T-helper 1 cell treated with Interleukin-12 subunit alpha and Interleukin-12 subunit beta and Interleukin-4 antibody, amounts not matched to agents 30 μg/mL and 1 μg/mL, for 36 hours (primary cell): ENCODE data around the gene ZNRF3.
"Not testable (repeated sequence)": the region's sequence is repeated elsewhere in the genome, so short reads cannot be mapped to it uniquely, and the experiment has no call there.

Source experiments
- H3K27ac Mint-ChIP-seq: one replicate; pipeline ENCODE4 v1.8.0; 2021; ENCODE audit warnings: mild to moderate bottlenecking, mixed read lengths
- H3K27me3 Mint-ChIP-seq: one replicate; pipeline ENCODE4 v1.8.0; 2021; ENCODE audit warnings: low read depth, mixed read lengths
- H3K36me3 Mint-ChIP-seq: one replicate; pipeline ENCODE4 v1.8.0; 2021; ENCODE audit warnings: low read depth, mixed read lengths
- H3K4me1 Mint-ChIP-seq: one replicate; pipeline ENCODE4 v1.8.0; 2021; ENCODE audit warnings: low read depth, mixed read lengths
- H3K4me3 Mint-ChIP-seq: one replicate; pipeline ENCODE4 v1.8.0; 2021; ENCODE audit warnings: mild to moderate bottlenecking, moderate library complexity, mixed read lengths
- H3K9me3 Mint-ChIP-seq: one replicate; pipeline ENCODE4 v1.8.0; 2021; ENCODE audit warnings: mixed read lengths

The ZNRF3 gene

GRCh38 chr22:28940441-28940840 is 57.1 kb downstream of the ZNRF3 start:
- H3K27me3 Mint-ChIP-seq, result peaks cover 74% of the 10 kb centered on the region
- H3K4me1 Mint-ChIP-seq, result no peaks in the 10 kb centered on the region
- no peaks in the 10 kb centered on the region for H3K9me3 Mint-ChIP-seq
- H3K36me3 Mint-ChIP-seq, result no peaks in the 10 kb centered on the region
- no peak overlapping the region for H3K4me3 Mint-ChIP-seq
- H3K27ac Mint-ChIP-seq, result no peak overlapping the region

DNA sequence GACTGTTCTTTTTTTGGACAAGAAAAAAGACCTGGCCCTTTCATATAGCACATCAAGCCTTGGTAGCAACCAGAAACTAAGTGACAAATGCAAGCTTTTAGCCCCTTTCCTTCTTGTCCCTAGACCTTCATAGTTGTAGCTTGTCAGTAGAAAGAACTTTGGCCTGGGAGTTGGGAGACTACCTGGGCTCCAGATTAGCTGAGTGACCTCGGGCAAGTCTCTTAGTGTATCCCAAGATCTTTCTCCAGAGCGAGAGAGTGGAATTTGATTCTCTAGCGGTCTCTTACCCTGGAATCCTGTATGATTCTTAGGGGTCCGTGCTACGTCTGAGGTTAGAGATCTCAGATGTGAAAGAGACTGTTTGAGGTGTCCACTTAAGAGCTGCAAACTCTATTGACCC is 59.0 kb downstream of the ZNRF3 start:
- Mint-ChIP-seq H3K4me1 (no peaks in the 10 kb centered on the region), H3K27ac (no peak overlapping the region), H3K36me3 (peaks cover 4% of the 10 kb centered on the region), H3K4me3 (no peak overlapping the region), H3K27me3 (peaks cover 81% of the 10 kb centered on the region), H3K9me3 (peaks cover 16% of the 10 kb centered on the region)

DNA sequence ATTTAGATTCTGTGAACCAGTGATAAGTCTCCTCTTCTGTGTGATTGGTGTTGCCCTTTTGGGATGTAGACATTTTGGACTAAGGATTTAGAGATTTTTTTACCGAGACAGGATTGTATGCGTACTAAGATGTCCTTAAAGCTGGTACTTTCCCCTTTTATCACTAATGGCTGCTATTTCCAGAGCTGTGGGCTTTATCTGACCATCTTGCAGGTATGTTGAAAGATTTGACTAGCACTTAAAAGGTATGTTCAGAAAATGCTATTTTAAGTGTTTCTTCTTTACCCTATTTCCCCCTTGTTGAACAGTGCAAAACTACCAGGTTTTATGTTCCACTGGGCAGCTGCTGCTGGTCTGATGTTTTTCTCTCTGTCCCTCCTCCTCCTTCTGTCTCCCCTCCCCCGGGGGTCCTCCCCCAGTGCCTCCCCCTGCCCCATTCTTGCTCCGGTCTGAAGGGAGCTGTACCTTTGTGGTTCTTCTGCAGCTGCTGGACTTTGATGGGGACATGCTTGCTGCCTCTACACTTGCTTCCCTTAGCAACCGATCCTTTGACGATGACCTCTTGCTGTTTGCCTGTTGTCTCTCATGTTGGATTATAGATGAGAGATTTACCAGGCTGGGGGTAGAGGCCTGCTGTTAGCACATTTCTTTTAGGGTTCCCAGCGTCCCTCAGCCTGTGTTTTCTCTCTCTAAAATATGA is 59.6 kb downstream of the ZNRF3 start:
- no peak overlapping the region for H3K4me3 Mint-ChIP-seq
- H3K9me3 Mint-ChIP-seq, result peaks cover 19% of the 10 kb centered on the region
- H3K4me1 Mint-ChIP-seq, result no peaks in the 10 kb centered on the region
- H3K36me3 Mint-ChIP-seq, result peaks cover 4% of the 10 kb centered on the region
- peaks cover 79% of the 10 kb centered on the region for H3K27me3 Mint-ChIP-seq
- no peak overlapping the region for H3K27ac Mint-ChIP-seq

DNA sequence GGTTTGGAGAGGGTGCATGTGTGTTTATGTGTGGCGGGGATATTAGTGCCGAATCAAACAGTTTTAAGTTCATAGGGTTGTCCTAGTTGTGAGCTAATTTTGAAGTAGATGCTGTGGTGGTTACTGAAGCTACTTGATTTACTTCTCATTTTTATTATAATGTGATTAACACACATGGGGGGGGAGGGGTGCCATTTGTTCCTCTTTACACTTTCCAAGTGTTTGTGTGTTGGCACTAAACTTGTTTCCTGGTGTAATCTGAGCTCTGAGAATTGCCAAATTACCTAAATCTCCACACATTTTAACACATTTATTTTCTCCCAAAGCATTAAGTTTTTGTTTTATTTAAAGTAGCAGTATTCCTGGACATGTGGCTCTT is 60.1 kb downstream of the ZNRF3 start:
- Mint-ChIP-seq H3K36me3 (peaks cover 4% of the 10 kb centered on the region), H3K27me3 (peaks cover 78% of the 10 kb centered on the region), H3K27ac (no peak overlapping the region), H3K4me3 (no peak overlapping the region), H3K4me1 (no peaks in the 10 kb centered on the region), H3K9me3 (peaks cover 21% of the 10 kb centered on the region)

DNA sequence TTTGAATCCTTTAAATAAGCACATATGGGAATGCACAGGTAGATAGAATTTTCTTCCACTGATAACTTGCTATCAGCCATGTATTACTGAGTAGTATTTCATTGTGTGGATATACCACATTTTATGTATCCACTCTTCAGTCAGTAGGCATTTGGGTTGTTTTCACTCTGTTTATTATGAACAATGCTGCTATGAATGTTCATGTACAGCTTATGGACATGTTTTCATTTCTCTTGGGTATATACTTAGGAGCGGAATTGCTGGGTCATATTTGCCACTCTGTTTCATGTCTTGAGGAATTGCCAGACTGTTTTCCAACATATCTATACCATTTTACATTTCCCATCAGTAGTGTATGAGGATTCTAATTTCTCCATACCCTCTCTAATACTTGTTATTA is 63.8 kb downstream of the ZNRF3 start:
- Mint-ChIP-seq H3K4me3 (no peak overlapping the region), H3K27me3 (peaks cover 80% of the 10 kb centered on the region), H3K27ac (no peak overlapping the region), H3K9me3 (peaks cover 22% of the 10 kb centered on the region), H3K4me1 (no peaks in the 10 kb centered on the region), H3K36me3 (peaks cover 4% of the 10 kb centered on the region)

DNA sequence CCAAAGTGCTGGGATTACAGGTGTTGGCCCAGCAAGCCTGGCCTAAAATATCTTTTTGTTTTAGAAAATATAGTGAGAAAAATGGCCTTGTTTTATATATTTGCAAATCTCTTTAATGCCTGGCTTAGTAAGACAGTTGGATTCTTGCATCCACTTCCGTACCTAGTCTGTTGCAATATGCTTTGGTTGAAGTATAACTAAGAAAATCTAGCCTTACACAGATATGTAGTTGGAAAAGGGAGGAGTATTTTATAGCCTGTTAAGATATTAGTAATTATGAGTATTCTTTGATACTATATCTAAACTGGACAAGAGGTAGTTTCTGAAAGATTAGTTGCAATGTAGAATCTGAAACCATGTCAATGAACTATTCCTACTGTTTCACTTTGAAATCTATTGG is 65.1 kb downstream of the ZNRF3 start:
- H3K27me3 Mint-ChIP-seq, result peaks cover 82% of the 10 kb centered on the region
- peaks cover 4% of the 10 kb centered on the region for H3K36me3 Mint-ChIP-seq
- H3K9me3 Mint-ChIP-seq, result peaks cover 22% of the 10 kb centered on the region
- no peak overlapping the region for H3K27ac Mint-ChIP-seq
- no peak overlapping the region for H3K4me3 Mint-ChIP-seq
- no peaks in the 10 kb centered on the region for H3K4me1 Mint-ChIP-seq

GRCh38 chr22:28948860-28949551 is 65.6 kb downstream of the ZNRF3 start:
- not testable (repeated sequence) for H3K4me3 Mint-ChIP-seq, H3K4me1 Mint-ChIP-seq, H3K27ac Mint-ChIP-seq, H3K36me3 Mint-ChIP-seq
- peaks cover 22% of the 10 kb centered on the region for H3K9me3 Mint-ChIP-seq
- H3K27me3 Mint-ChIP-seq, result peaks cover 82% of the 10 kb centered on the region

- peaks cover 4% of the 10 kb centered on the region for H3K36me3 Mint-ChIP-seq
- H3K9me3 Mint-ChIP-seq, result peaks cover 22% of the 10 kb centered on the region
- H3K4me1 Mint-ChIP-seq, result no peaks in the 10 kb centered on the region
- H3K27me3 Mint-ChIP-seq, result peaks cover 88% of the 10 kb centered on the region
- no peak overlapping the region for H3K4me3 Mint-ChIP-seq
- no peak overlapping the region for H3K27ac Mint-ChIP-seq
These were observed 66.4 kb downstream of the ZNRF3 start for GRCh38 chr22:28949788-28950187.

GRCh38 chr22:28950617-28951411 is 67.4 kb downstream of the ZNRF3 start:
- peaks cover 22% of the 10 kb centered on the region for H3K9me3 Mint-ChIP-seq
- peaks cover 90% of the 10 kb centered on the region for H3K27me3 Mint-ChIP-seq
- H3K36me3 Mint-ChIP-seq, result peaks cover 4% of the 10 kb centered on the region
- H3K4me3 Mint-ChIP-seq, result no peak overlapping the region
- peaks cover 5% of the 10 kb centered on the region for H3K4me1 Mint-ChIP-seq
- no peak overlapping the region for H3K27ac Mint-ChIP-seq

GRCh38 chr22:28951530-28951929 is 68.2 kb downstream of the ZNRF3 start:
- H3K9me3 Mint-ChIP-seq, result peaks cover 15% of the 10 kb centered on the region
- peaks cover 11% of the 10 kb centered on the region for H3K4me1 Mint-ChIP-seq
- peaks cover 4% of the 10 kb centered on the region for H3K36me3 Mint-ChIP-seq
- no peak overlapping the region for H3K4me3 Mint-ChIP-seq
- H3K27me3 Mint-ChIP-seq, result peaks cover 90% of the 10 kb centered on the region
- no peak overlapping the region for H3K27ac Mint-ChIP-seq

DNA sequence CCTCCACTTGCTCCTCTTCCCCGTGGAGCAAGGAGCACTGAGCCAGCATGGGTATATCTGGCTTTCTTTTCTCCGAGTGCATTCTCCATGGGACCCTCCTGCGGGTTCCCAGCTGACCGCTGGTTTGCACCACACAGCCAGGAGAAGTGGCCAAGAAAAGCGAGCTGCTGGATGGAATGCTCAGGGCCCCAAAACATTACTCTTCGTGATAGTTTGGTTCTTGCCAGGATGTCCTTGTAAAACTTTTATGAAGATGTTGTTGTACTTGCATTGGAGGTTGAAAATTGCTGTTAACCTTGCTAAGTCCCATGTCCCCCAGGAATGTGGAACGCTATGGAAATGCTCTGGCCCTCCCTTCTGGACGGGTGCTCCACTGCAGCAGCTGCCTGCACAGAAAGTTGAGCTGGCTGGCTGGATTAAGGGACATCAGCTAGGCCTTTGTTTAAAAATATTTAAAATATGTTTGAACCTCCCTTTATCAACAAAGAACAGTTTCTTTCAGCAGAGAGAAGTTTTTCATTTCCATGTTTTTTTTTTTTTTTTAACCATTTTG is 68.7 kb downstream of the ZNRF3 start:
- H3K4me3 Mint-ChIP-seq, result no peak overlapping the region
- peaks cover 14% of the 10 kb centered on the region for H3K4me1 Mint-ChIP-seq
- H3K27ac Mint-ChIP-seq, result no peak overlapping the region
- H3K9me3 Mint-ChIP-seq, result peaks cover 9% of the 10 kb centered on the region
- H3K27me3 Mint-ChIP-seq, result peaks cover 90% of the 10 kb centered on the region
- H3K36me3 Mint-ChIP-seq, result no peaks in the 10 kb centered on the region

DNA sequence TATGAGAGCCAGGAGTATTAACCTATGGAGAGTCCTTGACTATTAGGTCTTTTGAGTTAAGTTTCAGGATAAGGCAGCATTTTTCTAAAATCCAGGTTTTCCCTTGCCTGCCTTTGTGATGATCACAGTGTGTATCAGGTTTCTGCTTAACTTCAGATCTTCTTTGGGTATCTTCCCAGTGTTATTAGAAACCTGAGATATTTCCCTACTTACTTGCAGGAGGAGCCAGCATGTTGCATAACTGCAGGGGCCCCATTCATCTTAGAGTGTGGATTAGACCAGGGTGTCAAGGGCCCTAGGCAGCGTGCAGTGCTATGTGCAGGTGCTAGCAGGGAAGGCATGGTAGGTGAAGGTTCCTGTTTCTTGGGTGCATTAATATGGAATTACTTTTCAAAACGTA is 69.5 kb downstream of the ZNRF3 start:
- peaks cover 14% of the 10 kb centered on the region for H3K4me1 Mint-ChIP-seq
- H3K27me3 Mint-ChIP-seq, result peaks cover 92% of the 10 kb centered on the region
- no peaks in the 10 kb centered on the region for H3K36me3 Mint-ChIP-seq
- H3K4me3 Mint-ChIP-seq, result no peak overlapping the region
- H3K9me3 Mint-ChIP-seq, result peaks cover 3% of the 10 kb centered on the region
- H3K27ac Mint-ChIP-seq, result no peak overlapping the region

DNA sequence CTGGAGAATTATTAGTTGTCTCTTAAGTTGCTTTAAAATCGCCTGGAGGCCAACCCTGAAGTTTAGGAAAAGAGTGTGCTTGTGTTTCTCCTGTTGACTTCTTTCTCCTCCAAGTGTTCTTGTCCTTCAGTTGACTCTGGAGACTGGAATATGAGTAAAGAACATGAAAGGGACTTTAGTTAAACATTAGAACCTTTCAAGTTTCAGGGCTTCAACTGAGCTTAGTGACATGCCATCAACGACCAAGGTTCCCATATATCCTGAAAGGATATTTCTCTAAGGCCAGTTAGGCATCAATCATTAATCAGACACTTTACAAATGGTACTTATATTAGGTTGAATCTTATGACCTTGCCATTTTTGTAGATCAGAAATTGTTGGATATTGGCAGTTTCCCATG is 70.0 kb downstream of the ZNRF3 start:
- H3K4me3 Mint-ChIP-seq, result no peak overlapping the region

DNA sequence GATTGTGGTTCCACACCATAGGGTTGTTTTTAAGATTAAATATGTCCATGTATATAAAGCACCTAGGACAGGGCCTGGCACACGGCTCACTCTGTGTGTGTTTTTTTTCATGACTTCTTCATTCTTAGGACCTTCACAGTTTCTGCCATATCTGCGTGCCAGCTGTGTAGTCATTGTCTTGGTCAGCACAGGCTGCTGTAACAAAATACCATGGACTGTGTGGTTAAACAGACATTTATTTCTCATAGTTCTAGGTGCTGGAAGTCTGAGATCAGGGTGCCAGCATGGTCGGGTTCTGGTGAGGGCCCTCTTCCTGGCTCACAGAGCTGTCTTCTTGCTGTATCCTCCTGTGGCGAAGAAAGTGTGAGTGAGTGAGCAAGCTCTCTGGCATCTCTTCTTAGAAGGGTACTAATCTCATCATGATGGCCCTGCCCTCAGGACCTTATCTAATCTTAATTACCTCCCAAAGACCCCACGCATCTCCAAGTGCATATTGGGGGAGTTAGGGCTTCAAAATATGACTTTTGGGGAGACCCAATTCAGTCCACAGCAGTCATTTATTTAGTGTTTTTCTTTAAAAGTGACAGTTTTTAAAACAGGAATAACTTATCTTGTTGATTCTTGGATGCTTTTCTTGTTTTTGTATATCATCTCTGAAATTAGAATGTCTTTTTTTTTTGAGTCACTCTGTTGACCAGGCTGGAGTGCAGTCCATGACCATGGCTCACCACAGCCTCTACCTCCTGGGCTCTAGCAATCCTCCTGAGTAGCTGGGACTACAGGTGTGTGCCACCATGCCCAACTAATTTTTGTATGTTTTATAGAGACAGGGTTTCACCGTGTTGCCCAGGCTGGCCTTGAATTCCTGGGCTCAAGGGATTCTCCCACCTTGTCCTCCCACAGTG is 70.9 kb downstream of the ZNRF3 start:
- Mint-ChIP-seq H3K36me3 (no peaks in the 10 kb centered on the region), H3K4me3 (no peak overlapping the region), H3K27ac (no peak overlapping the region), H3K27me3 (peaks cover 99% of the 10 kb centered on the region), H3K4me1 (peaks cover 14% of the 10 kb centered on the region), H3K9me3 (no peaks in the 10 kb centered on the region)

More for the DNA sequence above, 70.0 kb downstream of the ZNRF3 start:
- Mint-ChIP-seq H3K27me3 (peaks cover 96% of the 10 kb centered on the region), H3K4me1 (peaks cover 14% of the 10 kb centered on the region), H3K9me3 (peaks cover 2% of the 10 kb centered on the region), H3K36me3 (no peaks in the 10 kb centered on the region), H3K27ac (no peak overlapping the region)
